ENCODE measurements around the gene MAML3. TPM values are rescaled to one million over a fixed set of nuclear protein-coding genes. Genes with fewer than 3 reads are reported as not detected.

Gene MAML3
- total and polyA plus RNA-seq, 10 donors, result 0.63 to 18.4 (median 12.7) TPM

- intact Hi-C loops (cut with DNase I; ENCODE audit: low total_unique reads), result no loop called here
- Histone ChIP-seq H3K9me3 (no peaks in the 10 kb centered on the region), H3K4me3 (no peak overlapping the region), H3K36me3 (no peaks in the 10 kb centered on the region), H3K27me3 (replicated peaks in 1 of 7) (no peaks in the 10 kb centered on the region), H3K4me1 (no peaks in the 10 kb centered on the region), H3K27ac (no peak overlapping the region)
- 78 to 84% (median 78%) methylated on average over 6 of the region's 6 CpGs for WGBS, 5 donors
- TF ChIP-seq POLR2AphosphoS5 (IDR thresholded peaks at IDR 0.05) (no peak), CTCF (IDR thresholded peaks at IDR 0.05 in 8 of 11, conservative IDR thresholded peaks at IDR 0.05 in 3 of 11) (no peak), POLR2A (IDR thresholded peaks at IDR 0.05) (no peak)
- DNase-seq, result no peak
Measured at GRCh38 chr4:140126261-140126660, 27.7 kb downstream of the MAML3 start.

DNA sequence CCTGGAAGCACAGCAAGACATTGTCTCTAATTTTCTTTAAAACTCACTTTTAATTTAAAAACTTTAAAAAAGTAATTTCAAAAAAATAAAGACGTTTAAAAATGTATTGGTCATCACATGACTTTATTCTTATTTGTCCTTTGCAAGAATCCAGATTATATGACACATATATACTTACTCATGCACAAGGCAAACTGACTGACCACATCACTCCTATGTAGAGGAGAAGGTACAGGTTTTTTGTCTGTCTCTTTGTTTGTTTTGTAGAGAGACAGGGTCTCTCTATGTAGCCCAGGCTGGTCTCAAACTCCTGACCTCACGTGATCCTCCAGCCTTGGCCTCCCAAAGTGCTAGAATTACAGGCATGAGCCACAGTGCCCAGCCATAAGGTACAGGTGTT, 28.6 kb downstream of the MAML3 start:
- Histone ChIP-seq H3K4me1 (no peaks in the 10 kb centered on the region), H3K27me3 (replicated peaks in 1 of 7) (no peaks in the 10 kb centered on the region), H3K36me3 (no peaks in the 10 kb centered on the region), H3K9me3 (no peaks in the 10 kb centered on the region), H3K27ac (no peak overlapping the region), H3K4me3 (no peak overlapping the region)
- intact Hi-C loops (cut with DNase I; ENCODE audit: low total_unique reads), result no loop called here
- TF ChIP-seq POLR2AphosphoS5 (IDR thresholded peaks at IDR 0.05) (no peak), POLR2A (IDR thresholded peaks at IDR 0.05) (no peak)
- DNase-seq, result no peak
- WGBS, 5 donors, result 82 to 96% (median 83%) methylated on average over 2 of the region's 2 CpGs

DNA sequence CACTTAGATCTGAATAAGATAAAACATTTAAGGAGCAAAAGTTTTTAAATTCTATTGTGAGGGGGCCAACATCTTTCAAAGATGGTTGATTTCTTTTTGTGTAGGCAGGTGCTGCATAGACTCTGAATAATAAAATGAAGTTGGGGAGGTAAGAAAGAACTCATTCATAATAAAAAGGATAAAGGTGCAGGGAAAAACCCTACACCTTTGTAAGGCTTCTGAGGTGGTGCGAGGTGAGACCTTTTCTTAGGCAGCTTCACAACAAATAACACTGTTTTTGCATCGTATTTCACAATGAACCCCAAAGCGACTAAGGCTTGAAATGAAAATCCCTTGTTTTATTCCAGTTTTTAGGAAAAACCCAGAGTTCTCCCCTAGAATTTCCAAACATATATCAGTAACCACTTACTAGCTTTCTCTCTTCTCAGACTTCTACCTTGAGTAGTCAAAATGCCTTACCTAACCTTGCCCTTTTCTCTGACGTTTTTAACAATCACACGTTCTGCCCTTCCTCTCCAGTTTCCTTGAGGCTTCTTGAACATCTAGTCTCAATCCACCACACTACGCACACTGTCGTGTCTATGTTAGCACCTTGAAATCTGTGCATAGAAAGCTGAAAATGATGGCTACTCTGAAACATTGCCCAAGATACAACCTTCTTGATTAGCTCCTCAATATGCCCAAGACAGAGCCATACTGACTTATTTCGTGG, 30.2 kb downstream of the MAML3 start:
- no peak overlapping the region for H3K4me3 ChIP-seq
- H3K36me3 ChIP-seq, result no peaks in the 10 kb centered on the region
- H3K4me1 ChIP-seq, result no peaks in the 10 kb centered on the region
- 77 to 85% (median 81%) methylated on average over 8 of the region's 8 CpGs for WGBS, 5 donors
- H3K9me3 ChIP-seq, result no peaks in the 10 kb centered on the region
- H3K27ac ChIP-seq, result no peak overlapping the region
- no peak for TF ChIP-seq POLR2A (IDR thresholded peaks at IDR 0.05)
- H3K27me3 ChIP-seq (replicated peaks in 1 of 7), result no peaks in the 10 kb centered on the region
- intact Hi-C loops (cut with DNase I; ENCODE audit: low total_unique reads), result no loop called here
- no peak for DNase-seq

- H3K4me1 ChIP-seq, result no peaks in the 10 kb centered on the region
- DNase-seq, result no peak
- H3K27me3 ChIP-seq (replicated peaks in 1 of 7), result no peaks in the 10 kb centered on the region
- no peaks in the 10 kb centered on the region for H3K9me3 ChIP-seq
- H3K36me3 ChIP-seq, result no peaks in the 10 kb centered on the region
- TF ChIP-seq CTCF (IDR thresholded peaks at IDR 0.05 in 8 of 11, conservative IDR thresholded peaks at IDR 0.05 in 3 of 11) (no peak), POLR2AphosphoS5 (IDR thresholded peaks at IDR 0.05) (no peak), POLR2A (IDR thresholded peaks at IDR 0.05) (no peak)
- no peak overlapping the region for H3K27ac ChIP-seq
- 39 to 56% (median 50%) methylated on average over 1 of the region's 1 CpG for WGBS, 5 donors
- intact Hi-C loops (cut with DNase I; ENCODE audit: low total_unique reads), result no loop called here
- no peak overlapping the region for H3K4me3 ChIP-seq
Measured at GRCh38 chr4:140122891-140123290, 31.1 kb downstream of the MAML3 start.

- WGBS, 5 donors, result 79 to 90% (median 84%) methylated on average over 3 of the region's 3 CpGs
- H3K27ac ChIP-seq, result no peak overlapping the region
- no peaks in the 10 kb centered on the region for H3K36me3 ChIP-seq
- intact Hi-C loops (cut with DNase I; ENCODE audit: low total_unique reads), result no loop called here
- no peaks in the 10 kb centered on the region for H3K9me3 ChIP-seq
- peaks cover 0 to 6% (median under 1%) of the 10 kb centered on the region in 6 donors for H3K4me1 ChIP-seq
- H3K27me3 ChIP-seq (replicated peaks in 1 of 7), result no peaks in the 10 kb centered on the region
- no peak for DNase-seq
- TF ChIP-seq CTCF (IDR thresholded peaks at IDR 0.05 in 8 of 11, conservative IDR thresholded peaks at IDR 0.05 in 3 of 11) (no peak), POLR2A (IDR thresholded peaks at IDR 0.05) (no peak), POLR2AphosphoS5 (IDR thresholded peaks at IDR 0.05) (no peak)
- no peak overlapping the region for H3K4me3 ChIP-seq
Measured at GRCh38 chr4:140121646-140122045, 32.3 kb downstream of the MAML3 start.

Measured in spleen (tissue), 11 donors.